Kidney capillary endothelial cell (primary cell): ENCODE results near the gene FAM222B.
"Not testable (repeated sequence)": the region's sequence is repeated elsewhere in the genome, so short reads cannot be mapped to it uniquely, and the experiment has no call there.

ENCODE experiments used
- DNase-seq: peaks from one replicate; pipeline ENCODE4 v3.0.0-alpha.2; 2018; ENCODE audit warnings: low spot score

The FAM222B gene

GRCh38 chr17:28745786-28746411 is 96.7 kb downstream of the FAM222B start:
- no peak for DNase-seq

GRCh38 chr17:28744972-28745785 is 97.4 kb downstream of the FAM222B start:
- no peak for DNase-seq

GRCh38 chr17:28744104-28744971 is 98.3 kb downstream of the FAM222B start:
- peak; percentile 62 for DNase-seq

- DNase-seq = peak; percentile 80
Observed at GRCh38 chr17:28743243-28744103, 99.1 kb downstream of the FAM222B start, which contains the start of gene TRAF4. Gene TRAF4 (plus strand): TSS chr17:28744011. CDS start chr17:28744113, 102 bp downstream.

- DNase-seq = no peak
Observed at GRCh38 chr17:28741358-28742349, 100.9 kb downstream of the FAM222B start.

GRCh38 chr17:28740406-28741357 is 101.9 kb downstream of the FAM222B start:
- no peak for DNase-seq

- DNase-seq = no peak
Observed at GRCh38 chr17:28738680-28739384, 103.8 kb downstream of the FAM222B start.

GRCh38 chr17:28737770-28738679 is 104.6 kb downstream of the FAM222B start:
- DNase-seq = no peak

GRCh38 chr17:28737316-28737715 is 105.3 kb downstream of the FAM222B start:
- DNase-seq = no peak

GRCh38 chr17:28735913-28736769 is 106.4 kb downstream of the FAM222B start:
- DNase-seq = not testable (repeated sequence)

GRCh38 chr17:28735242-28735722 is 107.3 kb downstream of the FAM222B start:
- DNase-seq = no peak

GRCh38 chr17:28734712-28735241 is 107.8 kb downstream of the FAM222B start:
- no peak for DNase-seq

GRCh38 chr17:28733346-28733745 is 109.2 kb downstream of the FAM222B start:
- DNase-seq = no peak

GRCh38 chr17:28729950-28730330 is 112.7 kb downstream of the FAM222B start:
- no peak for DNase-seq

GRCh38 chr17:28728364-28729200 is 114.0 kb downstream of the FAM222B start, which contains the start of gene NEK8:
Gene NEK8 (plus strand): TSS chr17:28728788. CDS start chr17:28728814, 26 bp downstream.
- DNase-seq = peak; percentile 88
